Neural cell (in vitro differentiated cells): ENCODE results near the gene TRIP6. TPM values are rescaled to one million over a fixed set of nuclear protein-coding genes. Genes with fewer than 3 reads are reported as not detected.

Experiments used
- H2AFZ ChIP-seq: fragments of 200-600, 300-800 bp; sonication (generic), shearing (Covaris generic); 2 replicates; pipeline ENCODE4 v1.6.0; 2014; ENCODE audit warnings: low read depth, mild to moderate bottlenecking, antibody characterized with exemption, low read length, moderate library complexity
- H3F3A ChIP-seq: fragments of 200-600 bp; shearing (Covaris generic); 2 replicates; pipeline ENCODE4 v1.6.1; 2016; ENCODE audit warnings: mild to moderate bottlenecking, moderate library complexity, mixed read lengths, antibody characterized with exemption, low read length; ENCODE audit not compliant: insufficient read depth, poor library complexity, severe bottlenecking
- H3K27ac ChIP-seq: fragments of 200-600, 300-800 bp; sonication (generic), shearing (Covaris generic); 2 replicates; pipeline ENCODE4 v1.5.1; 2014; ENCODE audit warnings: mild to moderate bottlenecking, low read length, moderate library complexity
- H3K27me3 ChIP-seq: fragments of 300-800, 200-600 bp; sonication (generic), shearing (Covaris generic); 2 replicates; pipeline ENCODE4 v1.6.0; 2014; ENCODE audit warnings: mild to moderate bottlenecking, low read depth, low read length, moderate library complexity; ENCODE audit not compliant: insufficient read depth
- H3K36me3 ChIP-seq: fragments of 300-800, 200-600 bp; sonication (generic), shearing (Covaris generic); 2 replicates; pipeline ENCODE4 v1.5.1; 2014; ENCODE audit warnings: mild to moderate bottlenecking, antibody characterized with exemption, low read length, moderate library complexity; ENCODE audit not compliant: insufficient read depth
- H3K4me2 ChIP-seq: fragments of 300-800, 200-600 bp; sonication (generic), shearing (Covaris generic); 2 replicates; pipeline ENCODE4 v1.6.0; 2014; ENCODE audit warnings: mild to moderate bottlenecking, low read length
- H3K4me3 ChIP-seq: fragments of 300-800, 200-600 bp; sonication (generic), shearing (Covaris generic); 2 replicates; pipeline ENCODE4 v1.5.1; 2014; ENCODE audit warnings: mild to moderate bottlenecking, low read length, moderate library complexity
- H3K79me2 ChIP-seq: fragments of 200-600 bp; shearing (Covaris generic); replicated peaks from 2 replicates; pipeline ENCODE4 v1.6.0; 2014; ENCODE audit warnings: mild to moderate bottlenecking, low read length, moderate library complexity; ENCODE audit not compliant: insufficient read depth
- H3K9ac ChIP-seq: fragments of 300-800, 200-600 bp; sonication (generic), shearing (Covaris generic); 2 replicates; pipeline ENCODE4 v1.6.1; 2016; ENCODE audit warnings: mild to moderate bottlenecking, low read length, mixed read lengths
- H3K9me2 ChIP-seq: fragments of 200-600 bp; shearing (Covaris generic); 2 replicates; pipeline ENCODE4 v1.6.1; 2016; ENCODE audit warnings: mild to moderate bottlenecking, low read length, mixed read lengths; ENCODE audit not compliant: insufficient read depth
- H3K9me3 ChIP-seq: fragments of 200-600, 300-800 bp; sonication (generic), shearing (Covaris generic); 2 replicates; pipeline ENCODE4 v1.6.1; 2016; ENCODE audit warnings: mild to moderate bottlenecking, mixed run types, low read length, moderate library complexity, mixed read lengths
- H4K20me1 ChIP-seq: fragments of 200-600 bp; shearing (Covaris generic); 2 replicates; pipeline ENCODE4 v1.6.1; 2016; ENCODE audit warnings: mild to moderate bottlenecking, mixed run types; ENCODE audit not compliant: insufficient read depth
- EP300 ChIP-seq: fragments of 450-650 bp; conservative IDR thresholded peaks from 2 replicates; pipeline ENCODE4 v1.6.1; 2014; ENCODE audit warnings: antibody characterized with exemption, mild to moderate bottlenecking, moderate library complexity; ENCODE audit not compliant: poor library complexity, severe bottlenecking
- EZH2 ChIP-seq: fragments of 200-600, 300-800 bp; shearing (Covaris generic), sonication (generic); IDR thresholded peaks from 2 replicates; pipeline ENCODE4 v1.6.1; 2014; ENCODE audit warnings: antibody characterized with exemption, low read length, borderline replicate concordance, mild to moderate bottlenecking; ENCODE audit not compliant: insufficient read depth, poor library complexity, severe bottlenecking
- MXI1 ChIP-seq: fragments of 450-650 bp; conservative IDR thresholded peaks from 2 replicates; pipeline ENCODE4 v1.6.1; 2014; ENCODE audit warnings: antibody characterized with exemption, mild to moderate bottlenecking; ENCODE audit not compliant: poor library complexity, severe bottlenecking
- POLR2AphosphoS5 ChIP-seq: IDR thresholded peaks from 2 replicates; pipeline ENCODE4 v1.6.1; 2012
- RAD21 ChIP-seq: fragments of 450-650 bp; conservative IDR thresholded peaks from 2 replicates; pipeline ENCODE4 v1.6.1; 2014; ENCODE audit warnings: antibody characterized with exemption, mild to moderate bottlenecking, moderate library complexity
- SMC3 ChIP-seq: fragments of 450-650 bp; conservative IDR thresholded peaks from 2 replicates; pipeline ENCODE4 v1.6.1; 2014; ENCODE audit warnings: antibody characterized with exemption, mild to moderate bottlenecking, moderate library complexity; ENCODE audit not compliant: poor library complexity
- TAF1 ChIP-seq: IDR thresholded peaks from 2 replicates; pipeline ENCODE4 v1.6.1; 2012; ENCODE audit warnings: low read depth
- polyA plus RNA-seq: library from polyadenylated mRNA; depleted of rRNA; stranded (reverse); fragments of >200 nt; gene quantifications from 2 replicates; pipeline ENCODE4 v1.2.3, GENCODE V29; 2014
- TF ChIP-seq, protein P1 (sequence below): IDR thresholded peaks from 2 replicates; pipeline ENCODE4 v1.6.1; 2012; ENCODE audit warnings: borderline replicate concordance
- TF ChIP-seq, protein P2 (sequence below): fragments of 450-650 bp; IDR thresholded peaks from 2 replicates; pipeline ENCODE4 v1.5.1; 2014; ENCODE audit warnings: antibody characterized with exemption, mild to moderate bottlenecking, moderate library complexity; ENCODE audit not compliant: poor library complexity, severe bottlenecking

The TRIP6 gene
- polyA plus RNA-seq, 1 donor from 2014 or later, result 2.1 TPM

DNA sequence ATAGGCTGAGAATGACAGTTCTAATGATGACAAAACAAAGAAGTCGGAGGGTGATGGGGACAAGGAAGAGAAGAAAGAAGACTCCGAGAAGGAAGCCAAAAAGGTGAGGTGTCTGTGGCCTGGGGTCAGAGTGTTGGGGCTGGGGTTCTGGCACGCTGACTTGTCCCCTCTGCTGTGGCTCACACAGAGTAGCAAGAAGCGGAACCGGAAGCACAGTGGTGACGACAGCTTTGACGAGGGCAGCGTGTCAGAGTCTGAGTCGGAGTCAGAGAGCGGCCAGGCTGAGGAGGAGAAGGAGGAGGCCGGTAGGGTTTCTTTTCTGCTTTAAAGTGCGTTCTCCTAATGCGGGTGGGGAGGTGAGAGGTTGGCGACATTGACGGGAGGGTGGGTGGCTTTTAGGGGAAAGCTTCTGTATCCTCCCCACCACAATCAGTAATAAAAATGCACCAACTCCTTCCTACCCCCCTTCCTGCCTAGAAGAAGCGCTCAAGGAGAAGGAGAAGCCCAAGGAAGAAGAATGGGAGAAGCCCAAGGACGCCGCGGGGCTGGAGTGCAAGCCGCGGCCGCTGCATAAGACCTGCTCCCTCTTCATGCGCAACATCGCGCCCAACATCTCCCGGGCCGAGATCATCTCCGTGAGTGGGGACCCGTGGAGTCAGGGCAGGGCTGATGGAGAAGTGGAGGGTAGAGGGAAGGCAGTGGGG lies 17.7 kb downstream of the TRIP6 start:
- TF ChIP-seq SMC3 (no peak), RAD21 (no peak), TAF1 (no peak), EZH2 (no peak), EP300 (no peak), POLR2AphosphoS5 (no peak), MXI1 (no peak)
- TF ChIP-seq, protein P1, sequence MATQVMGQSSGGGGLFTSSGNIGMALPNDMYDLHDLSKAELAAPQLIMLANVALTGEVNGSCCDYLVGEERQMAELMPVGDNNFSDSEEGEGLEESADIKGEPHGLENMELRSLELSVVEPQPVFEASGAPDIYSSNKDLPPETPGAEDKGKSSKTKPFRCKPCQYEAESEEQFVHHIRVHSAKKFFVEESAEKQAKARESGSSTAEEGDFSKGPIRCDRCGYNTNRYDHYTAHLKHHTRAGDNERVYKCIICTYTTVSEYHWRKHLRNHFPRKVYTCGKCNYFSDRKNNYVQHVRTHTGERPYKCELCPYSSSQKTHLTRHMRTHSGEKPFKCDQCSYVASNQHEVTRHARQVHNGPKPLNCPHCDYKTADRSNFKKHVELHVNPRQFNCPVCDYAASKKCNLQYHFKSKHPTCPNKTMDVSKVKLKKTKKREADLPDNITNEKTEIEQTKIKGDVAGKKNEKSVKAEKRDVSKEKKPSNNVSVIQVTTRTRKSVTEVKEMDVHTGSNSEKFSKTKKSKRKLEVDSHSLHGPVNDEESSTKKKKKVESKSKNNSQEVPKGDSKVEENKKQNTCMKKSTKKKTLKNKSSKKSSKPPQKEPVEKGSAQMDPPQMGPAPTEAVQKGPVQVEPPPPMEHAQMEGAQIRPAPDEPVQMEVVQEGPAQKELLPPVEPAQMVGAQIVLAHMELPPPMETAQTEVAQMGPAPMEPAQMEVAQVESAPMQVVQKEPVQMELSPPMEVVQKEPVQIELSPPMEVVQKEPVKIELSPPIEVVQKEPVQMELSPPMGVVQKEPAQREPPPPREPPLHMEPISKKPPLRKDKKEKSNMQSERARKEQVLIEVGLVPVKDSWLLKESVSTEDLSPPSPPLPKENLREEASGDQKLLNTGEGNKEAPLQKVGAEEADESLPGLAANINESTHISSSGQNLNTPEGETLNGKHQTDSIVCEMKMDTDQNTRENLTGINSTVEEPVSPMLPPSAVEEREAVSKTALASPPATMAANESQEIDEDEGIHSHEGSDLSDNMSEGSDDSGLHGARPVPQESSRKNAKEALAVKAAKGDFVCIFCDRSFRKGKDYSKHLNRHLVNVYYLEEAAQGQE, result no peak
- TF ChIP-seq, protein P2, sequence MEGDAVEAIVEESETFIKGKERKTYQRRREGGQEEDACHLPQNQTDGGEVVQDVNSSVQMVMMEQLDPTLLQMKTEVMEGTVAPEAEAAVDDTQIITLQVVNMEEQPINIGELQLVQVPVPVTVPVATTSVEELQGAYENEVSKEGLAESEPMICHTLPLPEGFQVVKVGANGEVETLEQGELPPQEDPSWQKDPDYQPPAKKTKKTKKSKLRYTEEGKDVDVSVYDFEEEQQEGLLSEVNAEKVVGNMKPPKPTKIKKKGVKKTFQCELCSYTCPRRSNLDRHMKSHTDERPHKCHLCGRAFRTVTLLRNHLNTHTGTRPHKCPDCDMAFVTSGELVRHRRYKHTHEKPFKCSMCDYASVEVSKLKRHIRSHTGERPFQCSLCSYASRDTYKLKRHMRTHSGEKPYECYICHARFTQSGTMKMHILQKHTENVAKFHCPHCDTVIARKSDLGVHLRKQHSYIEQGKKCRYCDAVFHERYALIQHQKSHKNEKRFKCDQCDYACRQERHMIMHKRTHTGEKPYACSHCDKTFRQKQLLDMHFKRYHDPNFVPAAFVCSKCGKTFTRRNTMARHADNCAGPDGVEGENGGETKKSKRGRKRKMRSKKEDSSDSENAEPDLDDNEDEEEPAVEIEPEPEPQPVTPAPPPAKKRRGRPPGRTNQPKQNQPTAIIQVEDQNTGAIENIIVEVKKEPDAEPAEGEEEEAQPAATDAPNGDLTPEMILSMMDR, result no peak
- Histone ChIP-seq H3K4me2 (no peak overlapping the region), H3K36me3 (peaks cover 18% of the 10 kb centered on the region), H4K20me1 (peaks cover 3% of the 10 kb centered on the region), H3K27ac (no peak overlapping the region), H3K79me2 (peaks cover 9% of the 10 kb centered on the region), H3K27me3 (no peaks in the 10 kb centered on the region), H3F3A (no peaks in the 10 kb centered on the region), H3K4me3 (no peak overlapping the region), H3K9ac (no peak overlapping the region), H2AFZ (no peak overlapping the region), H3K9me2 (no peaks in the 10 kb centered on the region), H3K9me3 (no peaks in the 10 kb centered on the region)

DNA sequence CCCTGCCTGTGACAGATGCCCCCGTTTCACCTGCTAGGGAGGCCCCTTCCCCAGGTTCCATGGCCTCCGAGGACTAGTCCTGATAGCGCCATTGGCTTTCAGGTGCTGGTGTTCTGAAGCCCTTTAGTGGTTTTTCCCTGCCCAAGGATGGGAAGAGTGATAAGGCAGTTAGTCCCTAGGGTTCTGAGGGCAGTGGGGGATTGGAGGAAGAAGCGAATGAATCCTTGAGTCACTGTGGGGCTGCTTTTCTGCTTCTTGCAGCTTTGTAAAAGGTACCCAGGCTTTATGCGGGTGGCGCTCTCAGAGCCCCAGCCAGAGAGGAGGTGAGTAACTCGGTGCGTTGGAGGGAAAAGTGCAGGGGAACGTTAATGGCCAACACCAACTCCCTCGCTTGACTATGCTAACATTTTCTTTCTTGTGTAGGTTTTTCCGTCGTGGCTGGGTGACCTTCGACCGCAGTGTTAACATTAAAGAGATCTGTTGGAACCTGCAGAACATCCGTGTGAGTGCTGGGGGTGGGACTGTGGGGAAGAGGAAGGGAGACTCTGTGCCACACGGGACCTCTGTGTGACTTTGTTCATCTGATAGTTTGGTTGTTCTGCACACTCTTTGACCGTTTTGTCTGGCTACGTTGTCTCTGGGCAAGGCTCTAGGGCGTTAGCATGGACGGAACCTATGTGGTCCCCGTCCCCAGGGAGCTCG lies 18.4 kb downstream of the TRIP6 start:
- no peak for TF ChIP-seq EP300
- no peak for TF ChIP-seq MXI1
- TF ChIP-seq, protein P1, result no peak
- no peak for TF ChIP-seq POLR2AphosphoS5
- no peak for TF ChIP-seq EZH2
- H2AFZ ChIP-seq, result no peak overlapping the region
- no peak overlapping the region for H3K9ac ChIP-seq
- peaks cover under 1% of the 10 kb centered on the region for H3K27me3 ChIP-seq
- no peaks in the 10 kb centered on the region for H4K20me1 ChIP-seq
- no peaks in the 10 kb centered on the region for H3K9me3 ChIP-seq
- H3K27ac ChIP-seq, result no peak overlapping the region
- no peaks in the 10 kb centered on the region for H3K9me2 ChIP-seq
- H3K36me3 ChIP-seq, result peaks cover 18% of the 10 kb centered on the region
- no peak overlapping the region for H3K4me3 ChIP-seq
- no peak overlapping the region for H3K4me2 ChIP-seq
- peaks cover 5% of the 10 kb centered on the region for H3K79me2 ChIP-seq
- H3F3A ChIP-seq, result no peaks in the 10 kb centered on the region
